ENCODE results near the gene GZF1. TPM values are rescaled to one million over a fixed set of nuclear protein-coding genes. Genes with fewer than 3 reads are reported as not detected.

GZF1 gene
- total RNA-seq = 10.9 and 12.4 TPM in 2 replicates

DNA sequence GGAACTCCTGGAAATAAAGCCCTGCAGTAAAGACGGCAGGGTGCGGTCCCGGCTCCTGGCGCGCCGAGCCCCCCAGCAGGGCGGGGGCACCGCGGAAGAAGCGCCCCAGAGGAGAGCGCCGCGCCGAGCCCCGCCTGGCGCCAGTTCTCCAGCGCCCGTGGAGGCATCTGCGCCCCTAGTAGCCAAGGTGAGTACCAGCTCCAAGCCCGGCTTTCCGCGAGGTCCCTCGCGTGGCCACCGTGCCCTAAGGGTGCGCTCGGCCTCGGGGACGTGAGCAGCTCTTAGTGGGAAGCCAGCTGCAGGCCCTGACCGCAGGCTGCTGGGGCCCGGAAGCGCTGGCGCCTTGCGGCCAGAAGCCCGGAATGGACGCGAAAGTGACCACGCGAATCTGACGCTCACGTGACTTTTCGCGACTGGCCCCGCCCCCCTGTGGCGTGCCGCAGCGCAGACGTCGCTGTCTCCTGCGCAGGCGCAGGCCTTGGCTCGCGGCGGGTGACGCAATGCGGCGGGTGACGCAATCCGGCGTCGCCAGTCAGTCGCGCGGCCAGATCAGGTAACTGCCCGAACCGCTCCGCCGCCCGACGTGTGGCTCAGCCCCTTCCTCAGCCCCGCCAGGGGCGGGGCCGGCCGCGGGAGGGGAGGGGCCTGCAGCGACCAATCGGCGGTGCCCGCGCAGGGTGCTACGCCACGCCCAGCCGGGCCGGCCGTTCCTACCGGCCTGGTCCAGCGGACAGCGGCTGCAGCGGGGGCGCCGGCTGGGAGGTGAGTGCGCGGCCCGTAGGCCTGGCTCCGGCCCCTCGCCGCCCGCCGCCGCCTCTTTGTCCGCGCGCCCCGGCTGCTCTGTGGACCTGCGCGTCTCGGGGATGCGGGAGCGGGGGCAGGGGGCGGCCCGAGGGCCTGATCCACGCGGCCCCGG is at the start of gene GZF1:
TSS of gene GZF1 (plus strand) at position 707 of the 916 bp plus-strand sequence. CDS start 2,202 bp downstream, outside the sequence.

GRCh38 chr20:23350196-23350903 is 11.6 kb upstream of the GZF1 start, which contains the start of gene NXT1:
TSS of gene NXT1 (plus strand) at chr20:23350791. CDS start at chr20:23354042, 3,251 bp downstream.

DNA sequence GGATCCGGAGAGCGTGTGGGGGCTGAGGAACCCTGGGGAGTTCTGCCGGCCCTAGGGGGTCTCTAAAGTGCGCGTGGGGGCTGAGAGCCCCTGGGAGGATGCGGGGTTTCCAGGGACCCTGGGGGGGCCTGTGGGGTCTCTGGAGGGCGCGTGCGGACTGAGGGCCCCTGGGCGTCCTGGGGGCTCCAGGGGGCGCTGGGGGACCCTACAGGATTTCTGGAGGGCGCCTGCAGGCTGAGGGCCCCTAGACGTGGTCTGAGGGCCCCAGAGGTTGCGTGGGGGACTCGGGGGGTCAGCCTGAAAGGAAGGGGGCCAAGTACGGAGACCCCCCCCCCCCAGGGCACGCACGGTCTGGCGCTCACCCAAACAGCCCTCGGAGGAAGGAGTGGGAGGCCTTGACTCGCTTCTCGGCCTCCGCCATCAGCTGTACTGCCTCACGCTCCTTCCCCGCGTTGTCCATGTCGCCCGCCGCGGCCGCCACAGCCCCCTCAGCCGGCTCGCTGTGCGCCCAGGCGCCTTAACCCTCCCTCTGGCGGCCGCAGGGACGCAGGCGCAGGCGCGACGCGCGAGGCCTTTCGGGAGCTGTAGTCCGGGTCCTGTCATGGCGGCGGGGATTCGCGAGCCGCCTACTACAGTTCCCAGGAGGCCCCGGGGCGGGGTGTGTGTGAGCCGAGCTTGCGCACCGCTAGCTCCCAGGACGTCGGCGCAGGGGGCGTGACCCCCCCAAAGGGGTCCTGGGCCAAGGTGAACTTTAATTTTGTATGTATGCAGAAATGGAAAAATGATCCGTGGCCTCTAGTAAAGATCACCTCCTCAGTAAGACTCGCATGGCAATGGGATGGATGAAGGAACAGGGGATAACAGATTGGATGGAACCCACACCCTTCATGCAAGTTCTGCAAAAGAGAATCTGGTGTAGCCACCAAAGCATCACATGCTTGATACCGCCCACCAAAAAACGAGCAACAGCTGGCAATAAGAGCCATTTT is 59.3 kb downstream of the GZF1 start, which contains the start of gene NAPB:
TSS of gene NAPB (minus strand) at position 546 of the 989 bp plus-strand sequence. CDS start at position 460, 86 bp downstream.

Small RNA genes within 50 kb of the gene (small RNA-seq; reads per million reads assigned to genes)
- not detected for gene RNA5SP479

Other genes starting within 250 kb of the GZF1 start
- 29.1 and 33.1 TPM in 2 replicates for gene NXT1, start 11.4 kb upstream of the GZF1 start, total RNA-seq
- gene NAPB, start 59.3 kb downstream of the GZF1 start, total RNA-seq = 6.5 and 8.1 TPM in 2 replicates
- gene CSTL1, start 77.5 kb downstream of the GZF1 start, total RNA-seq = not detected in 2 replicates
- not detected in 2 replicates for gene CST11, start 90.7 kb downstream of the GZF1 start, total RNA-seq
- gene CST8, start 128.9 kb downstream of the GZF1 start, total RNA-seq = not detected in 2 replicates
- gene CST9L, start 206.3 kb downstream of the GZF1 start, total RNA-seq = not detected in 2 replicates
- gene CST9, start 243.7 kb downstream of the GZF1 start, total RNA-seq = not detected in 2 replicates